ENCODE data around the gene MRGPRX2.
A peak's percentile ranks its signal among the peaks of the same experiment; 100 is the strongest.

MRGPRX2 gene

DNA sequence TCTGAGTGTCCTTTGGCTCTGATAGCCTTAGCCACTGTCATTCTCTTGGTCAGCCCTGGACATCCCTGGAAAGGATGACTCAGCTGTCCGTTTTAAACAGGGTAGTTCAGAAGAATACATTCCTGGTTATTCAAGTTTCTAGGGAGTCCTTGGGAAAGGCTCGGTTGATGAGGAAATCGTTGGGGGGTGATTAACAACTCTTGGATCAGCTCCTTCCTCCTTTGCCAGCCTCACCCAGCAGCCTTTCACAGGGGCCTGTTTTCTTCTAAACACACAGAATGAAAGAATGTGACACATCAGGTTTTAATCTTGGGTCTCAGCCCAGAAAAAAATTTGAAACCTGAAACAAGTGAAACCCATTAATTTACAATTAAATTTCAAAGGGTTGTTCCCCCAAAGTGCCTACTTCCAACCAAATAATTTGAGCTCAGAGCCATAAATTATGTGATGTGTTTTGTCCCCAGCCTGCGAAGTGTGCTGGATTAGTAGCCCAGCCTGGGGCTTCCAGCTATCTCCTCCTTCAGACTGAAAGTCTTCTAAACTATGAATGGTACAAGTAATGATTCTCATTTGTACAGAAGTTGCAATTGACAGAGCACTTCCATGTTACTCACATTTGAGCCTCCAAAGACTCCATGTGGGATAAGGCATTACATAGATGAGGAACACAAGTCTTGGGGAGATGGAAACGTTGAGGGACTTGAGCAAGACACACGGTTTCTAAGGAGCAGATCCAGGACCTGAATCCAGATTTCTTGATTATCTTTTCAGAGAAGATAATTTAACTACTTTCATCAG is 19.3 kb upstream of the MRGPRX2 start:
- DNase-seq (ENCODE audit: low read depth, low spot score): peak; percentile 84
- no peak for TF ChIP-seq CTCF (IDR thresholded peaks at IDR 0.05; ENCODE audit: low read depth, low read length)
- in situ Hi-C loops (cut with HindIII; ENCODE audit: low sequenced_read_pairs): no loop called here

GRCh38 chr11:19077965-19078364 is 17.4 kb upstream of the MRGPRX2 start:
- no peak for DNase-seq (ENCODE audit: low read depth, low spot score)
- H3K4me3 ChIP-seq (ENCODE audit: low read depth, low read length): no peak overlapping the region
- no peak for TF ChIP-seq CTCF (IDR thresholded peaks at IDR 0.05; ENCODE audit: low read depth, low read length)
- in situ Hi-C loops (cut with HindIII; ENCODE audit: low sequenced_read_pairs): no loop called here

More for the DNA sequence above, 19.3 kb upstream of the MRGPRX2 start:
- H3K4me3 ChIP-seq (ENCODE audit: low read depth, low read length): no peak overlapping the region

DNA sequence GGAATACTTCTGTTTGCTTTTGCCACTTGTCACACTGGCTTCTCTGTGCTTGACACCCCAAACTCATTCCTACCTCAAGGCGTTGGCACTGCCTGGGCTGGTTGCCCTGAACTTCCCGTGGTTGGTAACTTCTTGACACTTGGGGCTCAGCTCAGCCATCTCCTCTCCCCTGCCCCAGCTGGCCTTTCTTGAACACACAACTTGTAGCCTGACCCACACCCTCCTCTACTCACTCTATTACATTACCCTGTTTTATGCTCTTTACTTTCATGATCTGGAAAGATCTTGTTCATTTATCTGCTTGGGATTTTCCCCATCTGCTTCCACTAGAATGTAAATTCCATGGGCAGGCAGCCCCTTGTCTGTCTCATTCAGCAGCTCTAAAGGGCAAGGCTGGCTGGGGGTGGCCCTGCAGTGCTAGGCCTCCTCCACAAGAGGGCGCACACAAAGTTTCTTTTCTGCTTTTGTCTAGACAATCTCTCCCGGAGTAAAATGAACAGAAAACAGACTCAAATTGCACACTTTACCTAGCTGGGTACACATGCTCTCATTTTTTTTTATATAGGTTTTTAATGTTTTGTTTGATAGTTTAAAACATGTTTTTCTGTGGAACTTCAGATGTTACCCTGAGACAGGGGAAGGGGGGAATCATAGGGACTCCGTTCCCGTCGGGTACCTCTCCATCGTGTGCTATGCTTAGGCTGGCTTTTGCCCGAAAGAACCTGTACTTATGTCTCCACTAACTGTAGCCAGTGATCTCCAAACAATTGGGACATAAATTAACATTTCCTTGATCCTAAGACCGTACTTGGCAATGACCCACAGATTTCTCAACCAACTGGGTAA is 16.4 kb upstream of the MRGPRX2 start:
- peak; percentile 53 for DNase-seq (ENCODE audit: low read depth, low spot score)
- H3K4me3 ChIP-seq (ENCODE audit: low read depth, low read length): no peak overlapping the region
- in situ Hi-C loops (cut with HindIII; ENCODE audit: low sequenced_read_pairs): no loop called here
- peak; percentile 98 for TF ChIP-seq CTCF (IDR thresholded peaks at IDR 0.05; ENCODE audit: low read depth, low read length)

DNA sequence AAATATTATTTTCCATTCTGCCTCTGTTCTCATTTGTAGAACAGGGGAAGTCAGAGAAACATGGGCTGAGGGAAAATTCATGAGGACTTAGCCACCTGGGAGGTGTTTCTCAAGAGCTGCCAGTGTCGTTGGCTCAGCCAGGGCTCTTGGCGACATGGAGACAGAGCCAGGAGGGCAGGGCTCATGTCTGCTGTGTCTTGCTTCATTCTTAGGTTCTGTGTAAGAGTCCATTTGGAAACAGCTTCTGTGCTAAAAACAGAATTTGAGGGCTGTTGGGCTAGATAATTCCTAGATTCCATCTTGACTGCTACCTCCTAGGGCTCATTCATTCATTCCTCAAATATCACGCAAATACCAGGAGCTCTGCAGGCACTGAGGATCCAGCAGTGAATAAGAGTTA is 15.1 kb upstream of the MRGPRX2 start:
- in situ Hi-C loops (cut with HindIII; ENCODE audit: low sequenced_read_pairs): no loop called here
- DNase-seq (ENCODE audit: low read depth, low spot score): no peak
- no peak for TF ChIP-seq CTCF (IDR thresholded peaks at IDR 0.05; ENCODE audit: low read depth, low read length)
- H3K4me3 ChIP-seq (ENCODE audit: low read depth, low read length): no peak overlapping the region

DNA sequence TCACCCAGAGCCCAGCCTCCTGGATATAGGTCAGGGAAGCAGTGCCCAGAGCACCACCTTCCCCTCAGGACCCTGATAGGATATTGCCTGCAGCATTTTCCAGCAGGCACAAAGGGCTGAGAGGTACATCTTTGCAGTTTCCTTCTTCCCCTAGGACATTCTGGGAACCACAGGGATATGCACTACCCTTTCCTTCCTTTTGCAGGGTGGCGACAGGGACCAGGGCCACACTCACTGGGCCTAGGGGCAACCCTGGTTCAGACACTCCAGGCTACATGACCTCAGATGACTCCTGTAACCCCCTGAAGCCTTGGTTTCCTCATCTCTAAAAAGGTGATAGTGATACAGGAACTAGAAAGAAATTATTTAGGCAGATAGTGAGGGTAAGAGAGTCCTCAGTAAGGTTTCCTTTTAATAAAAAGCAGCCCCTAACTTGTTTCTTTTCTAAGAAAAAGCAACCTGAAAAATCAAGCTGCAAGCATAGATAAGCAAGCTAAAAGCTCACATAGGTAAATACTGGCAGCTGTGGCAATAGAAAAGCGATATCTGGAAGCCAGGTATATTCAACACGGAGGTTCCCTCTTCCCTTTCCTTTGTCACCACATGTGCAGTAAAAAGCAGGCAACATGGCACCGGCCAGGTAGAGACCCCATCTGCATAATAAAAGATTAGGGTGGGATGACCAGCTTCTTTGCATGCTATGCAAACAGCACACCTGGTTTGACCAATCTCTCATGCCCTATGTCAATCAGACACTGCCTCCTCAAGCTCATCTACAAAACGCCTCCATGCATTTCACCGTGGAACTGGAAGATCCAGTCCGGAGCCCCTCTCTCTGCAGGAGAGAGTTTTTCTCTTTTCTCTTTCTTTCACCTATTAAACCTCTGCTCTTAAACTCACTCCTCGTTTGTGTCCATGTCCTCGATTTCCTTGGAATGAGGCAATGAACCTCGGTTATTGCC is 13.2 kb upstream of the MRGPRX2 start:
- no peak overlapping the region for H3K4me3 ChIP-seq (ENCODE audit: low read depth, low read length)
- in situ Hi-C loops (cut with HindIII; ENCODE audit: low sequenced_read_pairs): no loop called here
- no peak for TF ChIP-seq CTCF (IDR thresholded peaks at IDR 0.05; ENCODE audit: low read depth, low read length)
- DNase-seq (ENCODE audit: low read depth, low spot score): no peak

- TF ChIP-seq CTCF (IDR thresholded peaks at IDR 0.05; ENCODE audit: low read depth, low read length): no peak
- no peak for DNase-seq (ENCODE audit: low read depth, low spot score)
- in situ Hi-C loops (cut with HindIII; ENCODE audit: low sequenced_read_pairs): no loop called here
- no peak overlapping the region for H3K4me3 ChIP-seq (ENCODE audit: low read depth, low read length)
These were observed 11.9 kb upstream of the MRGPRX2 start for GRCh38 chr11:19072464-19072863.
